DOHH2 (cell line): ENCODE measurements around the gene TMEM123.

ENCODE experiments used
- H3F3A ChIP-seq: fragments of 200-600 bp; sonication (generic), shearing (Covaris generic); 2 replicates; pipeline ENCODE4 v1.6.0; 2016; ENCODE audit warnings: antibody characterized with exemption, mild to moderate bottlenecking; ENCODE audit not compliant: control insufficient read depth, insufficient read depth
- H3K27ac ChIP-seq: fragments of 200-600 bp; sonication (generic); 2 replicates; pipeline ENCODE4 v1.5.1; 2014; ENCODE audit warnings: low read depth, mild to moderate bottlenecking, low read length, moderate library complexity
- H3K27me3 ChIP-seq: fragments of 200-600 bp; sonication (generic); 2 replicates; pipeline ENCODE4 v1.6.1; 2014; ENCODE audit warnings: mild to moderate bottlenecking, low read length, mixed read lengths; ENCODE audit not compliant: control insufficient read depth
- H3K36me3 ChIP-seq: fragments of 200-600 bp; sonication (generic); 2 replicates; pipeline ENCODE4 v1.6.1; 2014; ENCODE audit warnings: mild to moderate bottlenecking, low read length, moderate library complexity, mixed read lengths; ENCODE audit not compliant: control insufficient read depth
- H3K4me1 ChIP-seq: fragments of 200-600 bp; sonication (generic); 2 replicates; pipeline ENCODE4 v1.6.1; 2014; ENCODE audit warnings: mild to moderate bottlenecking, low read length, mixed read lengths; ENCODE audit not compliant: control insufficient read depth
- H3K4me2 ChIP-seq: fragments of 200-600 bp; sonication (generic); 2 replicates; pipeline ENCODE4 v1.6.0; 2014; ENCODE audit warnings: mild to moderate bottlenecking, low read length, moderate library complexity
- H3K4me3 ChIP-seq: fragments of 200-600 bp; sonication (generic); 2 replicates; pipeline ENCODE4 v1.5.1; 2014; ENCODE audit warnings: mild to moderate bottlenecking, low read length, mixed read lengths
- H3K79me2 ChIP-seq: fragments of 200-600 bp; sonication (generic); 2 replicates; pipeline ENCODE4 v1.6.1; 2014; ENCODE audit warnings: mild to moderate bottlenecking, low read length, mixed read lengths; ENCODE audit not compliant: control insufficient read depth
- H3K9me2 ChIP-seq: fragments of 200-600 bp; sonication (generic); replicated peaks from 2 replicates; pipeline ENCODE4 v1.6.1; 2014; ENCODE audit warnings: mild to moderate bottlenecking, low read length, mixed read lengths; ENCODE audit not compliant: control insufficient read depth
- H3K9me3 ChIP-seq: fragments of 200-600 bp; sonication (generic); 2 replicates; pipeline ENCODE4 v1.6.1; 2014; ENCODE audit warnings: antibody characterized with exemption, low read length, mixed read lengths; ENCODE audit not compliant: control insufficient read depth, insufficient read depth
- H4K20me1 ChIP-seq: fragments of 200-600 bp; sonication (generic); 2 replicates; pipeline ENCODE4 v1.6.0; 2014; ENCODE audit warnings: low read depth, mild to moderate bottlenecking, antibody characterized with exemption, low read length, moderate library complexity; ENCODE audit not compliant: control insufficient read depth, insufficient read depth
- EZH2phosphoT487 ChIP-seq: fragments of 200-600 bp; sonication (generic); IDR thresholded peaks from 2 replicates; pipeline ENCODE4 v1.6.1; 2017; ENCODE audit warnings: borderline replicate concordance, mild to moderate bottlenecking, antibody characterized with exemption, low read length, moderate library complexity, mixed read lengths
- TF ChIP-seq, protein P1 (sequence below): fragments of 200-600 bp; sonication (generic); IDR thresholded peaks from one replicate; pipeline ENCODE4 v1.5.1; 2014; ENCODE audit warnings: antibody characterized with exemption, mild to moderate bottlenecking, low read depth, low read length; ENCODE audit not compliant: poor library complexity, severe bottlenecking

The TMEM123 gene

DNA sequence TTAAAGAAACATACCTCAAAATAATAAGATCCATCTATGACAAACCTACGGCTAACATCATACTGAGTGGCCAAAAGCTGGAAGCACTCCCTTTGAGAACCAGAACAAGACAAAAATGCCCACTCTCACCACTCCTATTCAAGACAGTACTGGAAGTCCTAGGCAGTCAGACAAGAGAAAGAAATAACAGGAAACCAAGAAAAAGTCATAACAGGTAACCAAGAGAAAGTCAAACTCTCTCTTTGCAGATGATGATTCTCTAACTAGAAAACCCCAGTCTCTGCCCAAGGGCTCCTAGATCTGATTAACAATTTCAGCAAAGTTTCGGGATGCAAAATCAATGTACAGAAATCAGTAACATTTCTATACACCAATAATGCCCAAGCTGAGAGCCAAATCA, 35.6 kb downstream of the TMEM123 start:
- Histone ChIP-seq H3K79me2 (peaks cover 100% of the 10 kb centered on the region), H4K20me1 (peaks cover 21% of the 10 kb centered on the region), H3K4me2 (no peak overlapping the region), H3K27me3 (no peaks in the 10 kb centered on the region), H3K9me3 (peaks cover 10% of the 10 kb centered on the region; the same call in 1 of the 2 replicates), H3K4me3 (no peak overlapping the region), H3K27ac (no peak overlapping the region), H3K9me2 (no peaks in the 10 kb centered on the region), H3F3A (no peaks in the 10 kb centered on the region), H3K36me3 (peaks cover 51% of the 10 kb centered on the region), H3K4me1 (peaks cover 24% of the 10 kb centered on the region)
- TF ChIP-seq, protein P1, sequence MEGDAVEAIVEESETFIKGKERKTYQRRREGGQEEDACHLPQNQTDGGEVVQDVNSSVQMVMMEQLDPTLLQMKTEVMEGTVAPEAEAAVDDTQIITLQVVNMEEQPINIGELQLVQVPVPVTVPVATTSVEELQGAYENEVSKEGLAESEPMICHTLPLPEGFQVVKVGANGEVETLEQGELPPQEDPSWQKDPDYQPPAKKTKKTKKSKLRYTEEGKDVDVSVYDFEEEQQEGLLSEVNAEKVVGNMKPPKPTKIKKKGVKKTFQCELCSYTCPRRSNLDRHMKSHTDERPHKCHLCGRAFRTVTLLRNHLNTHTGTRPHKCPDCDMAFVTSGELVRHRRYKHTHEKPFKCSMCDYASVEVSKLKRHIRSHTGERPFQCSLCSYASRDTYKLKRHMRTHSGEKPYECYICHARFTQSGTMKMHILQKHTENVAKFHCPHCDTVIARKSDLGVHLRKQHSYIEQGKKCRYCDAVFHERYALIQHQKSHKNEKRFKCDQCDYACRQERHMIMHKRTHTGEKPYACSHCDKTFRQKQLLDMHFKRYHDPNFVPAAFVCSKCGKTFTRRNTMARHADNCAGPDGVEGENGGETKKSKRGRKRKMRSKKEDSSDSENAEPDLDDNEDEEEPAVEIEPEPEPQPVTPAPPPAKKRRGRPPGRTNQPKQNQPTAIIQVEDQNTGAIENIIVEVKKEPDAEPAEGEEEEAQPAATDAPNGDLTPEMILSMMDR, result no peak
- no peak for TF ChIP-seq EZH2phosphoT487

DNA sequence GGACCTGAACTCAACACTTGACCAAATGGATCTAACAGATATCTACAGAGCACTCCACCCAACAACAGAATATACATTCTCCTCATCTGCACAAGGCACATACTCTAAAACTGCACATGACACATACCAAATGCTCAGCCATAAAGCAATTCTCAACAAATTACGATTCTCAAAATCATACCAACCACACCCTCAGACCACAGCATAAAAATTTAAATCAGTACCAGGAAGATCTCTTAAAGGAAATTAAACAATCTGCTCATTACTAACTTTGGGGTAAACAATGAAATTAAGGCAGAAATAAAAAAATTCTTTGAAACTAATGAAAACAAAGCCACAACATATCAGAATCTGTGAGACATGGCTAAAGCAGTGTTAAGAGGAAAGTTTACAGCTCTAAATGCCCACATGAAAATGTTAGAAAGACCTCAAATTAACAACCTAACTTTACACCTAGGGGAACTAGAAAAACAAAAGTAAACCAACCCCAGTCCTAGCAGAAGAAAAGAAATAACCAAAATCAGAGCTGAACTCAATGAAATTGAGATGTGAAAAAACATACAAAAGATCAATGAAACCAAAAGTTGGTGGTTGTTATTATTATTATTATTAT, 37.2 kb downstream of the TMEM123 start:
- Histone ChIP-seq H3K27ac (no peak overlapping the region), H3K79me2 (peaks cover 100% of the 10 kb centered on the region), H3K4me3 (no peak overlapping the region), H3F3A (no peaks in the 10 kb centered on the region), H3K4me2 (no peak overlapping the region), H4K20me1 (peaks cover 26% of the 10 kb centered on the region), H3K9me3 (peaks cover 10% of the 10 kb centered on the region; the same call in 1 of the 2 replicates), H3K27me3 (no peaks in the 10 kb centered on the region), H3K9me2 (no peaks in the 10 kb centered on the region), H3K4me1 (peaks cover 19% of the 10 kb centered on the region), H3K36me3 (peaks cover 43% of the 10 kb centered on the region)
- no peak for TF ChIP-seq EZH2phosphoT487
- TF ChIP-seq, protein P1, result no peak

DNA sequence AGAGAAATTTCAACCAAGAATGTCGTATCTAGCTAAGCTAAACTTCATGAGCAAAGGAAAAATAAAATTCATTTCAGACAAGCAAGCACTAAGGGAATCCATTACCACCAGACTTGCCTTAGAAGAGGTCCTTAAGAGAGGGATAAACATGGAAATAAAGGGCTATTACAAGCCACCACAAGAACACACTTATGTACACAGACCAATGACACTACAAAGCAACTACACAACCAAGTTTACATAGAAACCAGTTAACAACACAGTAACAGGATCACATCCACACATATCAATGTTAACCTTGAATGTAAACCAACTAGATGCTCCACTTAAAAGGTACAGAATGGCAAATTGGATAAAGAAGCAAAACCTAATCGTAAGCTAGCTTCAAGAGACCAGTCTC, 38.0 kb downstream of the TMEM123 start:
- TF ChIP-seq EZH2phosphoT487, result no peak
- TF ChIP-seq, protein P1, result no peak
- H3K4me2 ChIP-seq, result no peak overlapping the region
- H3K4me3 ChIP-seq, result no peak overlapping the region
- H3K27ac ChIP-seq, result no peak overlapping the region
- no peaks in the 10 kb centered on the region for H3K9me2 ChIP-seq
- no peaks in the 10 kb centered on the region for H3F3A ChIP-seq
- H3K4me1 ChIP-seq, result peaks cover 19% of the 10 kb centered on the region
- H3K27me3 ChIP-seq, result no peaks in the 10 kb centered on the region
- peaks cover 10% of the 10 kb centered on the region; the same call in 1 of the 2 replicates for H3K9me3 ChIP-seq
- peaks cover 99% of the 10 kb centered on the region for H3K79me2 ChIP-seq
- H3K36me3 ChIP-seq, result peaks cover 40% of the 10 kb centered on the region
- H4K20me1 ChIP-seq, result peaks cover 26% of the 10 kb centered on the region
